K562 (cell line): ENCODE results near the gene DMRTC1B. TPM values are rescaled to one million over a fixed set of nuclear protein-coding genes. Genes with fewer than 3 reads are reported as not detected.
"Not testable (repeated sequence)": the region's sequence is repeated elsewhere in the genome, so short reads cannot be mapped to it uniquely, and the experiment has no call there.

ENCODE experiments used
- ATAC-seq: fragments of 200-7000 bp; cut with Tn5 transposase; 3 replicates; pipeline ENCODE4 v1.9.1; 2020; ENCODE audit warnings: moderate library complexity
- BruUV-seq: library from RNA; stranded (reverse); fragments of 400-500 nt; replicated peaks from 2 replicates; lab custom pipeline; 2021; lab: Mats Ljungman, UMichigan
- CTCF ChIA-PET: fragments of 300-600 bp; formaldehyde crosslinking; extraction: SDS; loops from one replicate; lab custom pipeline; 2021; ENCODE audit warnings: low intra/inter-chr PET ratio; lab: Yijun Ruan, JAX
- POLR2A ChIA-PET: fragments of 300-600, 350-650 bp; sonication (Branson Sonifier 250); formaldehyde crosslinking; extraction: SDS; loops from one replicate; lab custom pipeline; 2021; ENCODE audit warnings: antibody characterized with exemption, inconsistent platforms; lab: Yijun Ruan, JAX
- DNase-seq, 4 experiments: peaks; one replicate each; pipeline versions ENCODE4 v3.0.0 to v3.0.0-alpha.2; 2011 to 2018; ENCODE audit warnings: low spot score in 3 of 4, mixed read lengths in 3 of 4; ENCODE audit errors: extremely low read depth in 1 of 4
- FAIRE-seq: peaks from 2 replicates; lab custom pipeline; 2011; peaks lifted over from hg19 to GRCh38; lab: Jason Lieb, UNC
- H2AFZ ChIP-seq: 2 replicates; pipeline ENCODE4 v1.6.0; 2011; ENCODE audit warnings: low read depth, low read length, control low read depth, inconsistent platforms
- H3K27ac ChIP-seq: fragments of 200-600 bp; 3 replicates; pipeline ENCODE4 v1.8.0; 2011; ENCODE audit warnings: low read depth, mild to moderate bottlenecking, control low read depth, inconsistent platforms, low read length, moderate library complexity, mixed read lengths; ENCODE audit errors: extremely low read depth
- H3K27me3 ChIP-seq, 2 experiments: fragments of 300-600 bp in 1 of 2; 2 replicates in 1 of 2; 3 replicates in 1 of 2; pipeline versions ENCODE4 v1.6.0 to v1.8.0; 2011; ENCODE audit warnings: inconsistent platforms in 2 of 2, low read length in 2 of 2, mild to moderate bottlenecking in 1 of 2, mixed read lengths in 1 of 2, moderate library complexity in 1 of 2; ENCODE audit not compliant: control insufficient read depth in 2 of 2, insufficient read depth in 2 of 2
- H3K36me3 ChIP-seq: fragments of 300-600 bp; 3 replicates; pipeline ENCODE4 v1.8.0; 2011; ENCODE audit warnings: mild to moderate bottlenecking, low read length, inconsistent platforms; ENCODE audit not compliant: control insufficient read depth, insufficient read depth
- H3K4me1 ChIP-seq, 2 experiments: fragments of 200-600 bp in 1 of 2; replicated peaks in 1 of 2; 2 replicates in 1 of 2; 3 replicates in 1 of 2; pipeline versions ENCODE4 v1.5.1 to v1.8.0; 2011; ENCODE audit warnings: inconsistent platforms in 2 of 2, low read length in 2 of 2, mild to moderate bottlenecking in 1 of 2, mixed read lengths in 1 of 2, moderate library complexity in 1 of 2; ENCODE audit not compliant: control insufficient read depth in 2 of 2, insufficient read depth in 2 of 2
- H3K4me2 ChIP-seq: 2 replicates; pipeline ENCODE4 v1.6.1; 2011; ENCODE audit warnings: low read length, control low read depth, inconsistent platforms, mixed read lengths; ENCODE audit not compliant: insufficient read depth
- H3K4me3 ChIP-seq: fragments of 200-600 bp; sonication (generic), shearing (Covaris generic); 2 replicates; pipeline ENCODE4 v1.5.1; 2016; ENCODE audit warnings: control low read depth, inconsistent platforms
- H3K79me2 ChIP-seq: fragments of 200-600 bp; 3 replicates; pipeline ENCODE4 v1.8.0; 2011; ENCODE audit warnings: low read length, inconsistent platforms; ENCODE audit not compliant: control insufficient read depth, insufficient read depth
- H3K9ac ChIP-seq, 2 experiments: 2 replicates each; pipeline versions ENCODE4 v1.6.0 to v1.6.1; 2011; ENCODE audit warnings: low read depth in 2 of 2, low read length in 2 of 2, control low read depth in 1 of 2, inconsistent platforms in 1 of 2, mild to moderate bottlenecking in 1 of 2, mixed read lengths in 1 of 2; ENCODE audit not compliant: insufficient read depth in 1 of 2
- H3K9me1 ChIP-seq: one replicate; pipeline ENCODE4 v1.6.0; 2011; ENCODE audit warnings: inconsistent platforms, mild to moderate bottlenecking, low read length, moderate library complexity; ENCODE audit not compliant: control insufficient read depth, insufficient read depth
- H3K9me3 ChIP-seq: replicated peaks from 2 replicates; pipeline ENCODE4 v1.5.1; 2011; ENCODE audit warnings: low read depth, low read length, inconsistent platforms; ENCODE audit not compliant: control insufficient read depth, insufficient read depth
- H4K20me1 ChIP-seq: replicated peaks from 2 replicates; pipeline ENCODE4 v1.6.1; 2011; ENCODE audit warnings: low read length, inconsistent platforms, mixed read lengths; ENCODE audit not compliant: control insufficient read depth, insufficient read depth
- WGBS: fragments of 100-300 bp; shearing (Covaris generic); methylation state at CpG from one replicate; pipeline ENCODE4 v1.1.6; 2016; ENCODE audit warnings: low coverage, mixed read lengths; ENCODE audit not compliant: insufficient coverage; ENCODE audit errors: missing lambda C conversion rate; 5-methylcytosine and 5-hydroxymethylcytosine counted together
- in situ Hi-C: fragments of 300-500 bp; cut with MboI; formaldehyde crosslinking; loops from 4 replicates; pipeline ENCODE4 v1.15.0; 2018; ENCODE audit warnings: inconsistent platforms, mixed read lengths
- intact Hi-C: fragments of 100-400 bp; cut with micrococcal nuclease; formaldehyde crosslinking; loops from 2 replicates; pipeline ENCODE4 v1.14.2; 2022
- polyA plus RNA-seq, 8 experiments: library from polyadenylated mRNA; depleted of rRNA in 4 of 8; stranded (reverse) in 5 of 8; unstranded in 3 of 8; fragments of >200 nt; fragmentation: Nextera tagmentation in 2 of 8; fragmentation: Illumina TruSeq in 1 of 8; extraction: Ambion mirVana in 2 of 8; extraction: Trizol in 1 of 8; gene quantifications; 2 replicates each; pipeline versions ENCODE4 v1.2.1 to v1.2.3, GENCODE V29; 2011 to 2014; ENCODE audit warnings: inconsistent platforms in 1 of 8, missing spikeins in 1 of 8
- total RNA-seq, 7 experiments: library from RNA; depleted of rRNA in 6 of 7; stranded (reverse); fragments of >200 nt in 6 of 7; fragmentation: Illumina TruSeq in 2 of 7; extraction: Trizol in 2 of 7; gene quantifications; 2 replicates each; pipeline versions ENCODE4 v1.2.1 to v1.2.3, GENCODE V29; 2011 to 2021; ENCODE audit warnings: low replicate concordance in 1 of 7

Gene DMRTC1B
- total and polyA plus RNA-seq, 9 of the 15 experiments (the other 6 are each of a cell fraction or from before 2014, with no cell fraction given) = 0.11 to 0.12 TPM; not detected in 7

- H3K9me3 ChIP-seq, H3K4me1 ChIP-seq, H3K9me1 ChIP-seq, intact Hi-C loops, in situ Hi-C loops, H2AFZ ChIP-seq, ATAC-seq, H3K27ac ChIP-seq, H3K79me2 ChIP-seq, CTCF ChIA-PET, FAIRE-seq, H3K4me2 ChIP-seq, H3K27me3 ChIP-seq, H3K36me3 ChIP-seq, H4K20me1 ChIP-seq, H3K4me3 ChIP-seq, DNase-seq, BruUV-seq, H3K9ac ChIP-seq, POLR2A ChIA-PET: not testable (repeated sequence)
- WGBS = no CpG with 5 or more reads among the region's 6 CpGs
These were observed 1.5 kb downstream of the DMRTC1B start for GRCh38 chrX:72778146-72778545.

DNA sequence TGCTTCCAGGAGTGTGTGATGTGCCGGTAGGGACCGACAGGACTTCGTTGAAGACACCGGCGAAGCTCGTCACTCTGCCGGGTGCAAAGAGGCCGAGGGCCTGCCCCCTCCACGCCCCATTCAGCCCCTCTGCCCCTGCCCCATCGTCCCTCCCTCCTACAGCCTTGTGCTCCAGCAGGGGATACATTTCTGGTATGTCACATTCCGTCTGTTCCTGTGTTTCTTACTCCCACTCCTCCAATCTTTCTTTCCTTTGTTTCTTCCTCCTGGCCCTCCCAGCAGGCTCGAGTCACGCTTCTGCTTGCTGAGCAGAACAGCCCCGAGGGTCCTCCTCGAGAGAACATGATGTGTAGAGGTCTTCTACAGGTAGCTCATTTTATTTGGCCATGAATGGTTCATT, 5.9 kb downstream of the DMRTC1B start, which contains the start of gene FAM236B:
Gene FAM236B, minus strand, starts transcription at position 101 of the 400 bp plus-strand sequence. Its CDS starts 100 bp downstream, at position 1.
- H4K20me1 ChIP-seq, DNase-seq, CTCF ChIA-PET, H3K4me3 ChIP-seq, H3K4me2 ChIP-seq, H3K79me2 ChIP-seq, H3K4me1 ChIP-seq, intact Hi-C loops, ATAC-seq, H3K27ac ChIP-seq, H3K9me3 ChIP-seq, H3K9ac ChIP-seq, H3K27me3 ChIP-seq, POLR2A ChIA-PET, FAIRE-seq, BruUV-seq, H2AFZ ChIP-seq, H3K36me3 ChIP-seq, H3K9me1 ChIP-seq, in situ Hi-C loops: not testable (repeated sequence)
- WGBS = no CpG with 5 or more reads among the region's 15 CpGs

GRCh38 chrX:72783365-72783936, 6.8 kb downstream of the DMRTC1B start:
- intact Hi-C loops, H4K20me1 ChIP-seq, H3K9ac ChIP-seq, H3K36me3 ChIP-seq, H3K27ac ChIP-seq, ATAC-seq, H3K9me1 ChIP-seq, H3K9me3 ChIP-seq, BruUV-seq, H3K27me3 ChIP-seq, DNase-seq, FAIRE-seq, H2AFZ ChIP-seq, H3K4me3 ChIP-seq, CTCF ChIA-PET, POLR2A ChIA-PET, H3K79me2 ChIP-seq, H3K4me1 ChIP-seq, H3K4me2 ChIP-seq, in situ Hi-C loops: not testable (repeated sequence)
- WGBS = no CpG with 5 or more reads among the region's 8 CpGs

- H3K79me2 ChIP-seq, H3K27me3 ChIP-seq, H3K4me3 ChIP-seq, DNase-seq, H3K27ac ChIP-seq, intact Hi-C loops, H3K9me1 ChIP-seq, H3K9ac ChIP-seq, FAIRE-seq, H3K4me2 ChIP-seq, in situ Hi-C loops, POLR2A ChIA-PET, BruUV-seq, H4K20me1 ChIP-seq, CTCF ChIA-PET, H3K4me1 ChIP-seq, H3K36me3 ChIP-seq, H3K9me3 ChIP-seq, H2AFZ ChIP-seq: not testable (repeated sequence)
- no CpG with 5 or more reads among the region's 6 CpGs for WGBS
- ATAC-seq = peak; percentile 75
These were observed 7.3 kb downstream of the DMRTC1B start for GRCh38 chrX:72783964-72784363.
